HEK293 (cell line): ENCODE measurements around the gene TMOD2.

Experiments
- CTCF ChIA-PET: fragments of 350-600 bp; formaldehyde crosslinking; extraction: SDS; loops from one replicate; lab custom pipeline; 2021; ENCODE audit warnings: antibody characterized with exemption; lab: Yijun Ruan, JAX
- POLR2A ChIA-PET: fragments of 300-600 bp; formaldehyde crosslinking; extraction: SDS; loops from one replicate; lab custom pipeline; 2020; ENCODE audit warnings: antibody characterized with exemption, inconsistent platforms; lab: Yijun Ruan, JAX
- H3K27ac ChIP-seq: fragments of 200-500 bp; sonication (Bioruptor generic); 2 replicates; pipeline ENCODE4 v1.5.1; 2014; ENCODE audit warnings: low read depth, low read length, control low read depth, inconsistent platforms; ENCODE audit errors: extremely low read depth
- H3K36me3 ChIP-seq, 2 experiments: fragments of 200-500 bp in 1 of 2; sonication (Bioruptor generic) in 1 of 2; 1 replicate in 1 of 2; 2 replicates in 1 of 2; pipeline ENCODE4 v1.5.1; 2014 to 2017; ENCODE audit warnings: inconsistent platforms in 2 of 2, low read length in 2 of 2; ENCODE audit not compliant: control insufficient read depth in 2 of 2, insufficient read depth in 1 of 2
- H3K4me1 ChIP-seq: fragments of 200-500 bp; sonication (Bioruptor generic); 2 replicates; pipeline ENCODE4 v1.5.1; 2014; ENCODE audit warnings: mild to moderate bottlenecking, low read length, inconsistent platforms; ENCODE audit not compliant: control insufficient read depth, insufficient read depth
- H3K4me3 ChIP-seq: 2 replicates; pipeline ENCODE4 v1.5.1; 2011; ENCODE audit warnings: low read depth, mild to moderate bottlenecking, control low read depth, low read length, moderate library complexity
- H3K9me3 ChIP-seq: fragments of 200-500 bp; sonication (Bioruptor generic); 2 replicates; pipeline ENCODE4 v1.5.1; 2014; ENCODE audit warnings: low read depth, low read length, inconsistent platforms; ENCODE audit not compliant: control insufficient read depth, insufficient read depth
- KLF10 ChIP-seq: fragments of 450-650 bp; IDR thresholded peaks from 2 replicates; pipeline ENCODE4 v1.5.1; 2018; ENCODE audit warnings: missing biosample characterization, mild to moderate bottlenecking, missing genetic modification characterization
- KLF16 ChIP-seq: fragments of 450-650 bp; formaldehyde crosslinking; IDR thresholded peaks from 2 replicates; pipeline ENCODE4 v1.5.1; 2017; ENCODE audit warnings: missing biosample characterization, missing genetic modification characterization
- REST ChIP-seq: fragments of 450-650 bp; formaldehyde crosslinking; IDR thresholded peaks from 2 replicates; pipeline ENCODE4 v1.5.1; 2016; ENCODE audit warnings: missing biosample characterization, missing genetic modification characterization
- WT1 ChIP-seq: fragments of 450-650 bp; formaldehyde crosslinking; IDR thresholded peaks from 2 replicates; pipeline ENCODE4 v1.5.1; 2016; ENCODE audit warnings: missing biosample characterization, missing genetic modification characterization
- ZFP69B ChIP-seq: fragments of 450-650 bp; formaldehyde crosslinking; IDR thresholded peaks from 2 replicates; pipeline ENCODE4 v1.5.1; 2016; ENCODE audit warnings: missing biosample characterization, missing genetic modification characterization
- ZNF157 ChIP-seq: fragments of 450-650 bp; formaldehyde crosslinking; IDR thresholded peaks from 2 replicates; pipeline ENCODE4 v1.5.1; 2016; ENCODE audit warnings: missing biosample characterization, missing genetic modification characterization
- ZNF239 ChIP-seq: fragments of 450-650 bp; formaldehyde crosslinking; IDR thresholded peaks from 2 replicates; pipeline ENCODE4 v1.5.1; 2016; ENCODE audit warnings: missing biosample characterization, missing genetic modification characterization
- ZNF311 ChIP-seq: fragments of 450-650 bp; formaldehyde crosslinking; IDR thresholded peaks from 2 replicates; pipeline ENCODE4 v1.5.1; 2017; ENCODE audit warnings: missing biosample characterization, missing genetic modification characterization, borderline replicate concordance
- ZNF335 ChIP-seq: fragments of 450-650 bp; formaldehyde crosslinking; conservative IDR thresholded peaks from 2 replicates; pipeline ENCODE4 v1.5.1; 2016; ENCODE audit warnings: missing biosample characterization, missing genetic modification characterization
- ZNF555 ChIP-seq: fragments of 450-650 bp; formaldehyde crosslinking; conservative IDR thresholded peaks from 2 replicates; pipeline ENCODE4 v1.5.1; 2017; ENCODE audit warnings: missing biosample characterization, mild to moderate bottlenecking, missing genetic modification characterization, inconsistent platforms
- ZSCAN30 ChIP-seq: fragments of 450-650 bp; IDR thresholded peaks from 2 replicates; pipeline ENCODE4 v1.5.1; 2018; ENCODE audit warnings: missing biosample characterization, mild to moderate bottlenecking, missing genetic modification characterization, moderate library complexity
- TF ChIP-seq, protein P1 (sequence below): fragments of 450-650 bp; formaldehyde crosslinking; IDR thresholded peaks from 2 replicates; pipeline ENCODE4 v1.5.1; 2016; ENCODE audit warnings: missing biosample characterization, missing genetic modification characterization
- TF ChIP-seq, protein P2 (sequence below): fragments of 450-650 bp; formaldehyde crosslinking; conservative IDR thresholded peaks from 2 replicates; pipeline ENCODE4 v1.5.1; 2016; ENCODE audit warnings: low read depth, missing biosample characterization, missing genetic modification characterization
- TF ChIP-seq, protein P3 (sequence below): fragments of 450-650 bp; formaldehyde crosslinking; IDR thresholded peaks from 2 replicates; pipeline ENCODE4 v1.5.1; 2017; ENCODE audit warnings: missing biosample characterization, missing genetic modification characterization
- TF ChIP-seq, protein P4 (sequence below): fragments of 450-650 bp; formaldehyde crosslinking; optimal IDR thresholded peaks from 2 replicates; pipeline ENCODE3; 2016; ENCODE audit warnings: missing biosample characterization, mild to moderate bottlenecking, missing genetic modification characterization
- TF ChIP-seq, protein P5 (sequence below): fragments of 450-650 bp; formaldehyde crosslinking; IDR thresholded peaks from 2 replicates; pipeline ENCODE4 v1.5.1; 2017; ENCODE audit warnings: missing biosample characterization, missing genetic modification characterization

TMOD2 gene

DNA sequence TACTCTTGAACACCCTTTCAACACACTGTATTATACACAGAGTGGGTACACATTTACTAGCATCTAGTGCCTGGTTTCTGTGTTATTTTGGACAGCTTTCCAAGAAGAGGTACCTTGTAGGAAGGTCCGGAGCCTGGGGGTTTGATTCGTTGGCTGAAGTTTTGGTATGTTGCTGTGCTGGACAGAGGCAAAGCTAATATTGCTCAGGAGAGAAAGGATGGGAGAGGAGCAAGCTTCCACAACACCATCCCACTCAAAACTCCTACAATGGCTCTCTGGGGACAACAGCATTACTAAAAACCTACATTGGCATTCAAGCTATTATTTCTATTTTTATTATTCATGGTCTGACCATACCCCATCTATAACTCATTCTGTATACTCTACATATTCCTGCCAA, 12.8 kb upstream of the TMOD2 start (continued):
- TF ChIP-seq REST (tag by site-specific recombination) (peak; percentile 82), WT1 (tag by site-specific recombination) (no peak), ZFP69B (tag by site-specific recombination) (no peak), KLF10 (tag by site-specific recombination) (no peak), ZNF311 (tag by site-specific recombination) (no peak)
- TF ChIP-seq, protein P1, sequence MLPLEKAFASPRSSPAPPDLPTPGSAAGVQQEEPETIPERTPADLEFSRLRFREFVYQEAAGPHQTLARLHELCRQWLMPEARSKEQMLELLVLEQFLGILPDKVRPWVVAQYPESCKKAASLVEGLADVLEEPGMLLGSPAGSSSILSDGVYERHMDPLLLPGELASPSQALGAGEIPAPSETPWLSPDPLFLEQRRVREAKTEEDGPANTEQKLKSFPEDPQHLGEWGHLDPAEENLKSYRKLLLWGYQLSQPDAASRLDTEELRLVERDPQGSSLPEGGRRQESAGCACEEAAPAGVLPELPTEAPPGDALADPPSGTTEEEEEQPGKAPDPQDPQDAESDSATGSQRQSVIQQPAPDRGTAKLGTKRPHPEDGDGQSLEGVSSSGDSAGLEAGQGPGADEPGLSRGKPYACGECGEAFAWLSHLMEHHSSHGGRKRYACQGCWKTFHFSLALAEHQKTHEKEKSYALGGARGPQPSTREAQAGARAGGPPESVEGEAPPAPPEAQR (tag by site-specific recombination), result no peak
- TF ChIP-seq, all 188 proteins: peak for 2

GRCh38 chr15:51739061-51739712, 12.2 kb upstream of the TMOD2 start:
- ChIA-PET POLR2A (interaction anchor here (0.7 kb wide), 1 partner anchor 13 kb away, joined by 3 read pairs; no protein-coding TSS in a partner anchor), CTCF (interaction anchor here (0.6 to 1.6 kb wide), 2 partner anchors 12 to 38 kb away, joined by 3 to 5 read pairs; partner anchors contain the start of gene TMOD2)
- no peak overlapping the region for H3K27ac ChIP-seq
- TF ChIP-seq ZNF335 (tag by site-specific recombination) (peak; percentile 30; the same call in 1 of the 2 replicates), ZNF157 (tag by site-specific recombination) (no peak), KLF16 (tag by site-specific recombination) (no peak), ZSCAN30 (no peak)
- TF ChIP-seq, protein P2, sequence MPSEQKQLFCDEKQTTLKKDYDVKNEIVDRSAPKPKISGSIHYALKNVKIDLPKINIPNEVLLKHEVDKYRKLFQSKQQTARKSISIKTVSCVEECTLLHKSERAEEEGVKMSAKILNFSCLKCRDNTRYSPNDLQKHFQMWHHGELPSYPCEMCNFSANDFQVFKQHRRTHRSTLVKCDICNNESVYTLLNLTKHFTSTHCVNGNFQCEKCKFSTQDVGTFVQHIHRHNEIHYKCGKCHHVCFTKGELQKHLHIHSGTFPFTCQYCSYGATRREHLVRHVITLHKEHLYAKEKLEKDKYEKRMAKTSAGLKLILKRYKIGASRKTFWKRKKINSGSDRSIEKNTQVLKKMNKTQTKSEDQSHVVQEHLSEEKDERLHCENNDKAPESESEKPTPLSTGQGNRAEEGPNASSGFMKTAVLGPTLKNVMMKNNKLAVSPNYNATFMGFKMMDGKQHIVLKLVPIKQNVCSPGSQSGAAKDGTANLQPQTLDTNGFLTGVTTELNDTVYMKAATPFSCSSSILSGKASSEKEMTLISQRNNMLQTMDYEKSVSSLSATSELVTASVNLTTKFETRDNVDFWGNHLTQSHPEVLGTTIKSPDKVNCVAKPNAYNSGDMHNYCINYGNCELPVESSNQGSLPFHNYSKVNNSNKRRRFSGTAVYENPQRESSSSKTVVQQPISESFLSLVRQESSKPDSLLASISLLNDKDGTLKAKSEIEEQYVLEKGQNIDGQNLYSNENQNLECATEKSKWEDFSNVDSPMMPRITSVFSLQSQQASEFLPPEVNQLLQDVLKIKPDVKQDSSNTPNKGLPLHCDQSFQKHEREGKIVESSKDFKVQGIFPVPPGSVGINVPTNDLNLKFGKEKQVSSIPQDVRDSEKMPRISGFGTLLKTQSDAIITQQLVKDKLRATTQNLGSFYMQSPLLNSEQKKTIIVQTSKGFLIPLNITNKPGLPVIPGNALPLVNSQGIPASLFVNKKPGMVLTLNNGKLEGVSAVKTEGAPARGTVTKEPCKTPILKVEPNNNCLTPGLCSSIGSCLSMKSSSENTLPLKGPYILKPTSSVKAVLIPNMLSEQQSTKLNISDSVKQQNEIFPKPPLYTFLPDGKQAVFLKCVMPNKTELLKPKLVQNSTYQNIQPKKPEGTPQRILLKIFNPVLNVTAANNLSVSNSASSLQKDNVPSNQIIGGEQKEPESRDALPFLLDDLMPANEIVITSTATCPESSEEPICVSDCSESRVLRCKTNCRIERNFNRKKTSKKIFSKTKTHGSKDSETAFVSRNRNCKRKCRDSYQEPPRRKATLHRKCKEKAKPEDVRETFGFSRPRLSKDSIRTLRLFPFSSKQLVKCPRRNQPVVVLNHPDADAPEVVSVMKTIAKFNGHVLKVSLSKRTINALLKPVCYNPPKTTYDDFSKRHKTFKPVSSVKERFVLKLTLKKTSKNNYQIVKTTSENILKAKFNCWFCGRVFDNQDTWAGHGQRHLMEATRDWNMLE (tag by site-specific recombination), result no peak
- TF ChIP-seq, all 188 proteins: peak for 1
- no peaks in the 10 kb centered on the region for H3K36me3 ChIP-seq
- H3K9me3 ChIP-seq, result no peaks in the 10 kb centered on the region
- no peak overlapping the region for H3K4me3 ChIP-seq
- no peaks in the 10 kb centered on the region for H3K4me1 ChIP-seq

GRCh38 chr15:51749307-51749706, 2.1 kb upstream of the TMOD2 start:
- CTCF ChIA-PET, result interaction anchor here (0.6 to 1.4 kb wide), 2 partner anchors 27 to 56 kb away, joined by 3 read pairs; no protein-coding TSS in a partner anchor
- H3K4me3 ChIP-seq, result no peak overlapping the region
- H3K4me1 ChIP-seq, result 0 out of 2 replicates have a peak, but pooled peaks cover 2% of the 10 kb centered on the region
- no peak overlapping the region for H3K27ac ChIP-seq
- POLR2A ChIA-PET, result no interaction called here
- no peaks in the 10 kb centered on the region for H3K9me3 ChIP-seq
- TF ChIP-seq, protein P3, sequence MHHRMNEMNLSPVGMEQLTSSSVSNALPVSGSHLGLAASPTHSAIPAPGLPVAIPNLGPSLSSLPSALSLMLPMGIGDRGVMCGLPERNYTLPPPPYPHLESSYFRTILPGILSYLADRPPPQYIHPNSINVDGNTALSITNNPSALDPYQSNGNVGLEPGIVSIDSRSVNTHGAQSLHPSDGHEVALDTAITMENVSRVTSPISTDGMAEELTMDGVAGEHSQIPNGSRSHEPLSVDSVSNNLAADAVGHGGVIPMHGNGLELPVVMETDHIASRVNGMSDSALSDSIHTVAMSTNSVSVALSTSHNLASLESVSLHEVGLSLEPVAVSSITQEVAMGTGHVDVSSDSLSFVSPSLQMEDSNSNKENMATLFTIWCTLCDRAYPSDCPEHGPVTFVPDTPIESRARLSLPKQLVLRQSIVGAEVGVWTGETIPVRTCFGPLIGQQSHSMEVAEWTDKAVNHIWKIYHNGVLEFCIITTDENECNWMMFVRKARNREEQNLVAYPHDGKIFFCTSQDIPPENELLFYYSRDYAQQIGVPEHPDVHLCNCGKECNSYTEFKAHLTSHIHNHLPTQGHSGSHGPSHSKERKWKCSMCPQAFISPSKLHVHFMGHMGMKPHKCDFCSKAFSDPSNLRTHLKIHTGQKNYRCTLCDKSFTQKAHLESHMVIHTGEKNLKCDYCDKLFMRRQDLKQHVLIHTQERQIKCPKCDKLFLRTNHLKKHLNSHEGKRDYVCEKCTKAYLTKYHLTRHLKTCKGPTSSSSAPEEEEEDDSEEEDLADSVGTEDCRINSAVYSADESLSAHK (tag by site-specific recombination), result no peak
- TF ChIP-seq ZNF239 (no peak), ZNF555 (tag by site-specific recombination) (no peak)
- TF ChIP-seq, protein P4, sequence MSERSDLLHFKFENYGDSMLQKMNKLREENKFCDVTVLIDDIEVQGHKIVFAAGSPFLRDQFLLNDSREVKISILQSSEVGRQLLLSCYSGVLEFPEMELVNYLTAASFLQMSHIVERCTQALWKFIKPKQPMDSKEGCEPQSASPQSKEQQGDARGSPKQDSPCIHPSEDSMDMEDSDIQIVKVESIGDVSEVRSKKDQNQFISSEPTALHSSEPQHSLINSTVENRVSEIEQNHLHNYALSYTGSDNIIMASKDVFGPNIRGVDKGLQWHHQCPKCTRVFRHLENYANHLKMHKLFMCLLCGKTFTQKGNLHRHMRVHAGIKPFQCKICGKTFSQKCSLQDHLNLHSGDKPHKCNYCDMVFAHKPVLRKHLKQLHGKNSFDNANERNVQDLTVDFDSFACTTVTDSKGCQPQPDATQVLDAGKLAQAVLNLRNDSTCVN (tag by site-specific recombination), result no peak
- TF ChIP-seq, protein P5, sequence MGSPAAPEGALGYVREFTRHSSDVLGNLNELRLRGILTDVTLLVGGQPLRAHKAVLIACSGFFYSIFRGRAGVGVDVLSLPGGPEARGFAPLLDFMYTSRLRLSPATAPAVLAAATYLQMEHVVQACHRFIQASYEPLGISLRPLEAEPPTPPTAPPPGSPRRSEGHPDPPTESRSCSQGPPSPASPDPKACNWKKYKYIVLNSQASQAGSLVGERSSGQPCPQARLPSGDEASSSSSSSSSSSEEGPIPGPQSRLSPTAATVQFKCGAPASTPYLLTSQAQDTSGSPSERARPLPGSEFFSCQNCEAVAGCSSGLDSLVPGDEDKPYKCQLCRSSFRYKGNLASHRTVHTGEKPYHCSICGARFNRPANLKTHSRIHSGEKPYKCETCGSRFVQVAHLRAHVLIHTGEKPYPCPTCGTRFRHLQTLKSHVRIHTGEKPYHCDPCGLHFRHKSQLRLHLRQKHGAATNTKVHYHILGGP (tag by site-specific recombination), result no peak
- H3K36me3 ChIP-seq, result no peaks in the 10 kb centered on the region
